ENCODE measurements around the gene TBC1D9B. TPM values are rescaled to one million over a fixed set of nuclear protein-coding genes. Genes with fewer than 3 reads are reported as not detected.

The TBC1D9B gene
- total RNA-seq, 4 donors from 2014 or later, result 75.5 to 115 (median 94.3) TPM

GRCh38 chr5:179815491-179816249, 92.0 kb downstream of the TBC1D9B start:
- WGBS, 2 donors, result 91 to 96% methylated on average over 21 of the region's 21 CpGs
- intact Hi-C loops (cut with DNase I), result no loop called here
- Histone ChIP-seq H3K4me1 (peaks cover 31 to 39% of the 10 kb centered on the region in 2 donors), H3K4me3 (replicated peaks in 1 of 3) (no peak overlapping the region), H3K27ac (no peak overlapping the region), H3K9me3 (no peaks in the 10 kb centered on the region), H3K27me3 (no peaks in the 10 kb centered on the region), H3K36me3 (no peaks in the 10 kb centered on the region)
- DNase-seq, result no peak
- no peak for TF ChIP-seq POLR2A (IDR thresholded peaks at IDR 0.05)
- TF ChIP-seq CTCF (IDR thresholded peaks at IDR 0.05), result no peak

GRCh38 chr5:179814090-179814489, 93.6 kb downstream of the TBC1D9B start:
- intact Hi-C loops (cut with DNase I), result no loop called here
- Histone ChIP-seq H3K36me3 (no peaks in the 10 kb centered on the region), H3K9me3 (no peaks in the 10 kb centered on the region), H3K4me3 (replicated peaks in 1 of 3) (no peak overlapping the region), H3K27ac (no peak overlapping the region), H3K27me3 (no peaks in the 10 kb centered on the region), H3K4me1 (peaks cover 17 to 26% of the 10 kb centered on the region in 2 donors)
- 85 to 87% methylated on average over 3 of the region's 3 CpGs for WGBS, 2 donors
- TF ChIP-seq CTCF (IDR thresholded peaks at IDR 0.05) (no peak), POLR2A (IDR thresholded peaks at IDR 0.05) (no peak)
- DNase-seq, result no peak

- DNase-seq, result no peak
- no peak for TF ChIP-seq POLR2A (IDR thresholded peaks at IDR 0.05)
- no peak for TF ChIP-seq CTCF (IDR thresholded peaks at IDR 0.05)
- H3K27me3 ChIP-seq, result no peaks in the 10 kb centered on the region
- 91 to 93% methylated on average over 5 of the region's 5 CpGs for WGBS, 2 donors
- H3K4me3 ChIP-seq (replicated peaks in 1 of 3), result no peak overlapping the region
- H3K36me3 ChIP-seq, result no peaks in the 10 kb centered on the region
- intact Hi-C loops (cut with DNase I), result no loop called here
- no peaks in the 10 kb centered on the region for H3K9me3 ChIP-seq
- H3K4me1 ChIP-seq, result peaks cover 10 to 18% of the 10 kb centered on the region in 2 donors
- no peak overlapping the region for H3K27ac ChIP-seq
Measured at GRCh38 chr5:179812997-179813607, 94.6 kb downstream of the TBC1D9B start.

GRCh38 chr5:179812135-179812825, 95.4 kb downstream of the TBC1D9B start:
- Histone ChIP-seq H3K9me3 (no peaks in the 10 kb centered on the region), H3K4me1 (peaks cover 6 to 17% of the 10 kb centered on the region in 2 donors), H3K4me3 (replicated peaks in 1 of 3) (no peak overlapping the region), H3K27ac (no peak overlapping the region), H3K27me3 (no peaks in the 10 kb centered on the region), H3K36me3 (no peaks in the 10 kb centered on the region)
- no peak for DNase-seq
- WGBS, 2 donors, result 94 to 96% methylated on average over 6 to 25 of the region's 27 CpGs
- intact Hi-C loops (cut with DNase I), result no loop called here
- TF ChIP-seq CTCF (IDR thresholded peaks at IDR 0.05) (no peak), POLR2A (IDR thresholded peaks at IDR 0.05) (no peak)

Small RNAs within 50 kb of the gene (small RNA-seq; reads per million reads assigned to genes)
- not detected for gene RF00019

Other genes with a start within 250 kb of the TBC1D9B start
- under 1 TPM in 1 of 4 donors, not detected in 3; 0.67 TPM for gene CBY3, start 226.9 kb downstream of the TBC1D9B start, total RNA-seq
- 100 to 1,000 TPM; 561 to 949 (median 856) TPM for gene CANX, start 208.9 kb downstream of the TBC1D9B start, total RNA-seq
- gene MAML1, start 175.1 kb downstream of the TBC1D9B start, total RNA-seq, result 10 to 100 TPM; 27.3 to 46.7 (median 28.0) TPM
- gene LTC4S, start 113.9 kb downstream of the TBC1D9B start, total RNA-seq, result 10 to 100 TPM in 2 of 4 donors, 1 to 10 TPM in 2; 6.4 to 28.2 (median 15.9) TPM
- gene MGAT4B, start 101.0 kb downstream of the TBC1D9B start, total RNA-seq, result 100 to 1,000 TPM in 2 of 4 donors, 10 to 100 TPM in 2; 83.6 to 108 (median 102) TPM
- 1,000 to 10,000 TPM in 1 of 4 donors, 100 to 1,000 TPM in 3; 649 to 1,146 (median 971) TPM for gene SQSTM1, start 87.0 kb downstream of the TBC1D9B start, total RNA-seq
- gene MRNIP, start 49.1 kb downstream of the TBC1D9B start, total RNA-seq, result 10 to 100 TPM; 37.1 to 68.2 (median 52.1) TPM
- gene RNF130, start 163.9 kb upstream of the TBC1D9B start, total RNA-seq, result 100 to 1,000 TPM in 1 of 4 donors, 10 to 100 TPM in 3; 55.0 to 121 (median 69.4) TPM

Measured in thyroid gland (tissue), 4 donors.